ENCODE measurements around the gene WDR54. TPM values are rescaled to one million over a fixed set of nuclear protein-coding genes. Genes with fewer than 3 reads are reported as not detected.
"Not testable (repeated sequence)": the region's sequence is repeated elsewhere in the genome, so short reads cannot be mapped to it uniquely, and the experiment has no call there.

WDR54 gene
- polyA plus RNA-seq, 12 donors, result 7.6 to 19.8 (median 10.0) TPM; not detected in 1

DNA sequence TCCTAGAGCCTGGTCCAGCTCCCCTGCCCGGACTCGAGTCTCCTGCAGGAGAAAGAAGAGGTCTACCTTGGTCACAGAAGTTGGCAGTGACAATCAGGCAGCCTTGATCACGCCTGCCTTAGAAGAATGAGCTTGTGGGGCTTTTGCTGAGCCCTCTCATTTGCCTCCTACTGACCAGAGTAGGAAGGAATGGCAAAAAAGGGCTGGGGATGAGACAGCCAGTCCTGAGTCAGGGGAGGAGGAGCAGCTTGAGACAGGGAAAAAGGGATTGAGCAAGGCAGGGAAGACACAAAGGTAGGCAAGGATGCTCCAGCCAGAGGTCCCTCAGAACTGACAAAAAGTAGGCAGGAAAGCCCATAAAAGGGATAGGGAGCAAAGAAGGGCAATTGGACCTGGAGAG, 6.0 kb downstream of the WDR54 start:
- DNase-seq, result no peak

DNA sequence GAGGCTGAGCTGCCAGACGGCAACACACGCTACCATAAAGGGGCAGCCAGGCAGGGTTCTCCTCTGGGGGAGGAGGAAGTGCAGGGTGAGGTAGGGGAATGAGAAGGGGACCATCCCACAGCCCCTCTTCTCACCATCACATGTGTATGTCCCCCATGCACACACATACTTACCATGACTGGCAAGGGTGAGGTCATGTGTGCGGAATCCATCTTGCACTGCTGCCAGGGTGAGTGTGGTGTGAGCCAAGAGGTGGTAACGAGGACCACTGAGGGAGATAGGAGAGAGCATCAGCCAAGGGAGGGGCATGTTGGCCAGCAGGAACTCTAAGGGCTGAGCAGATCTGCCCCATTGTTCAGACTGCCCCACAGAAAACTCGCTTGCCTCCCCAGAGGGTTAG, 7.1 kb downstream of the WDR54 start:
- DNase-seq, result no peak

DNA sequence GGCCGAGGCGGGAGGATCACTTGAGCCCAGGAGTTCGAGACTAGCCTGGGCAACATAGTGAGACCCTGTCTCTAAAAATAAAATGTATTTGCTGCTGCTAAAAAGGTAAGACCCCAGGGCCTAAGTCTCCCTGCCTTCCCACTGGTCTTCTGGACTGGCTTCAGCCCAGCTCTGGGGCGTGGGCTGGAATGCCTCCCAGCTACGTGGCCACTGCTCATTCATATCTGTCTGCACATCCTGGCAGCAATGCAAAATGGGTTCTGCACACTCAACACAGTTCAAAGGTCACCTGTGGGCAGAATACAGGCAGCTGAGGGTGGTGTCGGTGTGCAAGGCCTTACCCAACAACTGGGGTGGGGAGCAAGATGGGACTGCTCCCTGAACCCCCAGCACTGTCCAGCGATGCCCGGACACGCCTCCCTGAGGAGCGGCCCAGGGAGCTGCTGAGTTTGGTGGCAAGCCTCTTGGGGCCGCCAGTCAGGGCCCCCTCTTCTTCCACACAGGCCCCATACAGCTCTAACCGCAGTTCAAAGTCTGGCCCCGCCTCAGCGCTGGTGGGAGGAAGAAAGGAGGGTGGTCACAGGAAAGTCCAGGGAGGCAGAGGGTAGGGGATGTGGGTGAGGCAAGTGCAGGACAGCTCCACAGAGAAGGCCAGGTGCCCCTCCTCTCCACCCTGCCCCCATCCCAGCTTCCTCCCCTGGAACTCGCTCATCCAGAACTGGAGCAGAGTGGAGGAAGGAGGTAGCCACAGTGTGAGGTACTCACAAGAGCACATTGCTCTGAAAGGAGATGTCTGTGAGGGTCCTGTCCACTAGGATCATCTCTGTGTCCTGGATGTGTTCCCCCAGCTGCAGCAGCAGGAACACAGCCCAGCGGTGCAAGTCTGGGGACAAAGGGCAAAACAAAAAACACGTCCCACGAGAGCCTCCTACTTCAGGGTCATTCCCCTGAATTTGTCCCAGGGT, 8.2 kb downstream of the WDR54 start:
- DNase-seq, result no peak

DNA sequence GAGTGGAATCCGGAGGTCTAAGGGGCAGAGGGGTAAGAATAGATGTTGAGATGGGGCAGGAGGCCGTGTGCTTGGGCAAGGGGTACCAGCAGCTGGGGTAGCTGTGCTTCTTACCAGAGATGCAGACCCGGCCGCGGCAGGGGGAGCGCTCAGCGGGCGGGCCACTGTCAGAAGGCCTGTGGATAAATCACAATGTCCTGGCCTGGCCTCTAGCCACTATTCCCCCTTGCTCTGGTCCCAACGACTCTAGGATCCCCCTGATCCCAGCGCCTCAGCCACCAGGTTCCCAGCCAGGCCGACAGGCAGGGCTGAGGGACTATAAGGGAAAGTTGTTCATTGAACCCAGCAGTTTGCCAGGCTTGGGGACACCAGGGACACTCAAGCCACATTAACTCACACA, 9.0 kb downstream of the WDR54 start:
- no peak for DNase-seq

DNA sequence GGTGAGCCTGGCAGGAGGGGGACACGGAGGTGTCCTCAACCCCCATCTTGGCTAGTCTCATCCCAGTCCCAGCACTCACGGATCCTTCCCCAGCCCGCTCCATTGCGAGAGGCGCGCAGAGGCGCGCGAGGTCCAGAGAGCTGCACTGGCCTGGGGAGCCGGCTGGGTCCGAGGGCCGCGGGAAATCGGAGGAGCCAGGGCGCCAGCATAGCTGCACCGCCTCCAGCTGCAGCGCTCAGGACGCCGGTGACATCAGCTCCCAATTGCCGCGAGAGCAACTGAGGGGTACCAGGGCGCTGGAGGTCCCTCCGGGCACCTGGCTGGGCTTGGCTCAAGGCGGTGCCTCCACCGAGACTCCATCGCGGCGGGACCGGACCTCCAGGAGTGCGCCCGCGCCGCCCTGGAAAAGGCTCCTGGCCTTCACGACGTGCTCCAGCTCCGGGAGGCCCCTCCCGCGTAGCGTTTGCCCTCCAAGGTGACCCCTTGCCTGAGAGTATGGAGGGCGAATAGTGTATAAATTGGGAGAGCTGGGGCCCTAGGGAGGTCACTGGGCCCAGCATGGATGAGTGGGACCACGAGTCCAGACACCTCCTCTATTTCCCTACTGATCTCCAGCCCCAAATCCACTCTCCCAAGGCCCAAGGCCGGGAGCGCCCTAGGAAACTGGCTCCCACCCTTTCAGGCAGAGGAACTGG, 14.7 kb downstream of the WDR54 start:
- DNase-seq, result no peak

DNA sequence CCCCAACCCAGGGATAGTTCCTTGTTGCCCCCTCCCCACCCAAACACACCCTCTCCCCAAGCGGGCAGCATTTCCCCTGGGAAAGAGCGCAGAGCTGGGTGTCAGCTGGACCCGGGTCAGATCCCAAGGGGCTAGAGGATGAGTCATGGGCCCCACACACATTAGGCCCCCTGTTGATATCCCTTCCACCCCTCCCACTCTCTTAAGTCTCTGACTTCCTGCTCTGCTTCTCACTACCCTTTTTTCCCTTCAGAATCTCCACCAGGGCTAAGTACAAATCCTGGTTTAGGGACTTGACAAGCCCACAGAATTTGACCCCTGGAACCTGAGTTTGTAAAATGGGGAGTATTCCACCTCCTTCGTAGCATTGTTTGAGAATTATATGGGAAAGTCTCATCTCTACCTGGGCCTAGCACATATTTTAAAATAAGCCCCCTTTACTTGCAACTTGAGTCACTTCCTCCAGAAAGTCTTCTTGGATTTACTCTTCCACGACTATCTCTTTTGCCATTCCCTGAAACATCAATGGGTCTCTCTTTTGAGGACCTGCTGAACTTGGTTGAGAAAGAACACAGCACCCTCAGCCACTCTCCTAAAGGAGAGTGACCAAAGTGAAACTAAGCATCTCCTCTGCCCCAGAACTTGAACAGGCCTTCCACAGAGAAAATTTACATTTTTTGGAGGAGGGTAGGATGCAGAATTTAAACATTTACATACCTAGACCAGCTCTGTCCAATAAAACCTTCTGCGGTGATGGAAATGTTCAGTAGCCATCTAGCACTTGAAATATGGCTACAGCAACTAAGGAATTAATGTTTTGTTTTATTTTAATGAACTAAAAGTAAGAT, 15.5 kb downstream of the WDR54 start:
- DNase-seq, result no peak

DNA sequence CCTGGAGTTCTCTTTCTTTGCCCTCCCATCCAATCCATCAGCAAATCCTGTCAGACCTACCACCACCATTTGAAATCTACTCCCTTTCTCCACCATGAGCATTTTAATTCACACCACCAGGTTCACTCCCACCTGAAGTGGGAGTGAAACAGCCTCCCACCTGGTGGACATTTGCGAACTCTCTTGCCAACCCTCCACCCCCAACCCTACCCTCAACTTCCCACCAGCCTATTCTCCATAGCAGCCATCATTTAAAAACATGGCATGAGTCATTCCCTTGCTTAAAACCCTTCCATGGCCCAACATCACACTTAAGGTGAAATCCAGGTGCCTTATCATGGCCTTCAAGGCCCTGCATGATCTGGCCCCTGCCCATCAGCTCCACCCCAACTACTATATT, 16.7 kb downstream of the WDR54 start:
- DNase-seq, result no peak

DNA sequence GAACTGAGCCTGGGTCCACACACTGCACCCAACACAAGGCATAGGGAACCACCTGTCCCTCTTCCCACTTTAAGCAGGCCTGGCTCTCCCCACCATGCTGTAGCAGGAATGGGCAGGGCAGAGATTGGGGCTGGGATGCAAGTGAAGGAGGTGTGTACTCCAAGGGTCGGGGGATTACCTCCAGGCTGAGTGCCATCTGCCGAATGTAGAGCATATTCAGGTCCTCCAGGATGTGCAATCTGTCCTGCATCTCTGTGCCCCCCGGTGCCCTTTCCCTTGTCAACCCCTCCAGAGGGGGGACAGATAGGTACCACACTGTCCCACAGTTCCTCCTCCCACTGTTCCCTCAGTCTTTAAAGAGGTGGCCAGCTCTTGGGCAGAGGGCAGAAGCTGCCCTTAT, 17.8 kb downstream of the WDR54 start:
- no peak for DNase-seq

DNA sequence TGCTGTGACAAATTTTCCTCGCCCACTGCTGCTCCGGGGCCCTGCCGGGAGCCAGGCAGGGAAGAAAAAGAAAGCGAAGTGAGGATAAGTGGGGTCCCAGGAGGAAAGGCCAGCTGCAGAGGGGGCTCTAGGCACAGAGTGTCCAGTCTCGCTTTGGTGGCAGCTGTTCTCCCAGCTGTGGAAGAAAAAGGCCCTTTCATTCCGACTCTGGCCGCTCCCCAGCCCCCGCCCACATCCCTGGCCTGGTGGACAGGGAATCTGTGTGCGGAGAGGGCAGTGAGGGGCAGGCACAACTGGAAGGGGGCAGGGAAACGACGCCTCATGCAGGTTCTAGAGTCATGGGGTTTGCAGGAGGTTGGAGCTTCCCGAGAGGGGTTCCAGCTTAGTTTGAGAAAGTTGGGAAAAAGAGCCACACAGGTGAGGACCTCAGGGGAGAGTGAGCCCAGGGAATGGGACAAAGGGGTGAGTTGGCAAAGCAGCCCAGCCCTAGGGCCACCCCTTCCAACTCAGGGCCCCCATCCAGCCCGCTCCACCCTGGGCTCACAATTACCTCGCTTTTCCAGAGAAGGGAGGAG, 18.4 kb downstream of the WDR54 start:
- DNase-seq, result peak; percentile 80

DNA sequence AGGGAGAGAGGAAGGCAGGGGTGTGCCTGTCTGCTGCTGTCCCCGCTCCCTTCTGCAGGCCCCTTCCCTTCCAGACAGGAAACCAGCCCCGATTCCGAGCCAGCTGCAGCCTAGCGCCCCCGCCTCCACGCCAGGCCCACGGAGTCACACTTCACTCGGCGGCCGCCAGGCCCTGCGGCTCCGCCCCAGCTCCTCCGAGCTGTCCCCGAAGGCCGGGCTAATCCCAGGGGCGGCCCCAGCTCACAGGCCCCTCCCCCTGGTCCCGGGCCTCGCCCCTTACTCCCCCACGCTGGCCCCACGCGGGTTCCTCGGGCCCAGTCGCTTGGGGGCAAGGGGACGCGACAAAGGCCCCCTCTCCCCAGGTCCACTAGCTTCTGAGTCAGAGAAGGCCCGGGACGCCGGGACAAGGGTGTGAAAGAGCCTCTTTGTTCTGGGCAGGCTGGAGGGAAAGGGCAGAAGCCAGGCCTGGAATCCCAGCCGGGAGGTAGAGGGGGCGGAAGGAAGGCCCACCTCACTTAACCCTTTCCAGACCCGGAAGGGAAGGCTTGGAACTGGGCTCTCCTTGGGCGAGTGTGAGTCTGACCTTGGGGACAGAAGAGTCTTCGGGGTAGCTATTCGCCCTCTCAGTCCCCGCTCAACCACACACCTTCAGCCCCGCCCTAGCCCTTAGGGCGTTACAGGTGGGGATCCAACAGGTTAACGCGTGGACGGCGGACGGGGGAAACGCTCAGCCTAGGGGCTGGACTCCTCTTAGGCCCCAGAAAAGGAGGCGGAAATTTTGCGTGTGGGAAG, 19.0 kb downstream of the WDR54 start:
- peak; percentile 92 for DNase-seq

DNA sequence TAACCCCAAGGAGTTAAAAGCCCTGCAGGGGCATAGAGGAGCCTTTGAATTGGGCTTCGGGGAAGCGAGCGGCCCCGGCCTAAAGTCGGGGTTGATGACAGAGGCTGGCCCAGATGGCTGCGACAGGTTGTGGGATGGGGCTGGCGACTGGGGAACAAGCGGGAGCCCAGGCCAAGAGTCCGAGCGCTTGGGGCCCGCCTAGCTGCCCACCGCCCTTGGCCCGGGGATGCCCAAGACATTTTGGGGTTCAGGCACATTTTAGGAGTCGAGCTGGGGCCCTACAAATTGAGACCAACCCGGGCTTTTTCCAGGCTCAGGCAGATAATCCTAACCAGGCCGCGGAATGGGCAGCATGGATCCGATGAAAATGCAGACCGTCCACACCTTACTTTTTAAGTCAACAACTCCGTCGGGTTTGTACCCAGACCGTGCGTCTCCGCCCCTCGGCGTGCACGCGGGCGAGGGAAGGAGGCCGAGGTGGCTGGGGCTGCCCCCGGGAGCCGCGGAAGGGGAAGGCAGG, 19.7 kb downstream of the WDR54 start:
- no peak for DNase-seq

DNA sequence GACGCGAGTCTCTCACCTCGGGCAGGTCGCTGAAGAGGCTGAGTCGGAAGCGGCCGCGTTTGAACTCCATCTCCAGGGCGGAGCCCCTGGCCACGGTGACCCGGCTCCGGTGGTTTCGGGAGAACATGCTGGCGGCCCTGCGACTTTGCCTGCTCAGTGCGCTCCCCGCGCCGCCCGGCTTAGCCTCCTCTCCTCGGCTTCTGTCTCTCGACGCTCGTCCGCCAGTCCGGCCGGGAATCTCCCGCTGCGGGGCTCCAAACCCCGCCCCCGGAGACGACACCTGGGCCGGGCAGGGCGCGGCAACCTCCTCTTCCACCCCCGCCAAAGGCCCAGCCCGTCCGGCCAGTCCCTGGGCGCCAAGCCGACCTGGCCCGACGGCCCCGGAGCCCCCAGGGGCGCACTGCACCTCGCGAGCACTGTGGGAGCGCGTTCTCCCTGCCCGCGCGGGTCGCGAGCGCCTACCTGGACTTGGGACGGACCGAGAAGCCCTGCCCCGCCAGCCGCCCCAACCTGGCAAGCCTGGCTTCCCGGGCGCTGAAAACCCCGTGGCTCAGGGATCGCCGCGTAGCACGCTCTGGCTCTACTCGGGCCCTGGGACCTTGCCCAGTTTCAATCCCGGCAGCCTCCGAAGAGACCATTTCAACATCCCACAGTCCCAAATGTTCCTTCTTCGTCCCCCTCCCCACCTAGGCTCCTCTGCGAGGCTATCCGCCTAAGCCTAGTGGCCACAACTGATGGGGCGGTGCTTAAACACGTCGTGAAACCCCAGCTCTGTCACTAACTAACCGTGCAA, 20.4 kb downstream of the WDR54 start, which contains the start of gene RTKN:
TSS of gene RTKN (minus strand) at position 248 of the 793 bp plus-strand sequence. CDS start at position 127, 121 bp downstream.
- peak; percentile 38 for DNase-seq

DNA sequence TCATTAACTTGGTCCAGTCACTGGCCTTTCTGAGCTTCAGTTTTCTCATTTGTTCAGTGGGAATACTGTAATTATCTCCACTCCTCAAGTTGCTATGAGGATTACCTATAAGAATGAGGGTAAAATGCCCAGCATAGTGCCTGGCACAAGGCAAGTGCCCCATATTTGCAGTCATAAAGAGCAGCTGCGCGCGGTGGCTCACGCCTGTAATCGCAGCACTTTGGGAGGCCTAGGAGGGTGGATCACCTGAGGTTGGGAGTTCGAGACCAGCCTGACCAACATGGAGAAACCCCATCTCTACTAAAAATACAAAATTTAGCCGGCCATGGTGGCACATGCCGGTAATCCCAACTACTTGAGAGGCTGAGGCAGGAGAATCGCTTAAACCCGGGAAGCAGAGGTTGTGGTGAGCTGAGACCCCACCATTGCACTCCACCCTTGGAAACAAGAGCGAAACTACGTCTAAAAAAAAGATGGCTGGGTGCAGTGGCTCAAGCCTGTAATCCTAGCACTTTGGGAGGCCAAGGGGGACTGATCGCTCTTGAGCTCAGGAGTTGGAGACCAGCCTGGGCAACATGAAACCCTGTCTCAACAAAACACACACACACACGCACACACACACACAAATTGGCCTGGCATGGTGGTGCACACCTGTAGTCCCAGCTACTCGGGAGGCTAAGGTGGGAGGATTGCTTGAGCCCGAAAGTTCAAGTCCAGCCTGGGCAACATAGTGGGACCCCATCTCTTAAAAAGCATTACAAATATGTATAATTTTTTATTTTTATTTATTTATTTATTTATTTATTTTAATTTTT, 21.2 kb downstream of the WDR54 start:
- DNase-seq, result not testable (repeated sequence)

DNA sequence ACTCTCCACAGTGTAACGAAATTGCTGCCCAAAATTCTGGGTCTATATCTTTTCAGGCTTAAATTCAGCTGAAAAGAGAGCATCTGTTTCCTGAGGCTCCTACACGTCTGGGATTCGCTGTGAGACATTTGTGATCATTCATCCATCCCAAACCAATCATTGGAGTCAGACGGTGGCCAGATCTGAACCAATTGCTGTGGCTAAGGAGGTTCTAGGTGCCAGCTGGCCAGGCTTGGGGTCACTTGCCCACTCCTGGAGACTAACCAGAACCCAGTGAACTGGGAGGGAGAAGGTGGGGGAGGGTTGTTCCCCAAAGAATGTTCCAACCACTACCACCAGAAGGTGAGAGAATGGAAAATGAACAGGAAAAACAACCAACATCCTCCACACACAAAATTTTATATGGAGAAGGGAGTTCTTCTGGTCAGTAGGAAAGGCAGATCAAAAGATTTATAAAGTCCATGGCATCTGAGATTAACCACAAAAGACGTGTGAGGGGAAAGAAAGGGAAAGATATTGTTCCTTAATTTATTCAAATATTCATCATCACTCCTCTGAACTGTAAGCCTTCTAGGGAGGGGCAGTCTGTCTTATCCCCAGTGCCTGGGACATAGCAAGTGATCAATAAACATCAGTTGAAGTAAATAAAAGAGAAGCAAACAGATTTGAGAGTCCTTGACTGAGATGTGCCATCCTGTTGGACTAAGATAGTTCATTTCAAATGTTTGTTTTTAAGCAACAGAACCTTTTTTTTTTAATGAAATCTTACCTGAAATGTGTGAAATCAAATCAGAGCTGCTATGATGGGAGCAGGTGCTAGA, 23.2 kb downstream of the WDR54 start:
- DNase-seq, result no peak

DNA sequence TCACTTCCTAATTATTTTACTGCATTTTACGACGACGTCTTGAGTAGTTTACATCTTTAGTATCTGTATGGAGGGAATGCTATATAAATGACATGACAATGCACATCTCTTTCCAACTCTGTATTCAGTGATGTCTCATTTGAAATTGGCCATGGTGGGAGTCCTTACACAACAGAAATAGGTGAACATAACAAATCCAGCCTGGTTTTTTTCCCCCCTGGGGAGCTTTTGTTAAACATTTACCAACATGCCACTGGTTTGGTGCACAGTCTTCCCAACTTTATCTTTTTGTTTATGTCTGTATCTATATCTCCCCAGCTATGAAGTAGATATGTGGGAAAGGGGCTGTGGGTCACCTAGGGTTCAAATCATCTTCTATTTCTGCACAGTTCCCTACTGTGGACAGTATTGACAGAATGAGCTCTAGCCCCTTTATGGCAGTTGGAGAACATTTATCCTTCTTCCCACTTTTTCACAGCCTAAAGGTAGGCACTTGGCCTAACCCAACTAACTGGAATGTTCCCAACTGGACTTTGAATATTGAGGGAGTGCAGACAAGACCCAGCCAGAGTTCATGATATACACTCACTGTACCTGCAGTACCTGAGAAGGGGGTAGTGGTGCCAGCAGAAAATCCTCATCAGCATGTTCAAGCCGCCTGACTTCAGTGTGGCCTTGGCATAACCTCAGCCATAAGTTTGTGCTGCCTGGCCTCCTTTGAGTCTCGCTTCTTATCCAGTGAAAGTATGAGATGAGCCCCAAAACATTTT, 25.9 kb downstream of the WDR54 start:
- DNase-seq, result no peak

DNA sequence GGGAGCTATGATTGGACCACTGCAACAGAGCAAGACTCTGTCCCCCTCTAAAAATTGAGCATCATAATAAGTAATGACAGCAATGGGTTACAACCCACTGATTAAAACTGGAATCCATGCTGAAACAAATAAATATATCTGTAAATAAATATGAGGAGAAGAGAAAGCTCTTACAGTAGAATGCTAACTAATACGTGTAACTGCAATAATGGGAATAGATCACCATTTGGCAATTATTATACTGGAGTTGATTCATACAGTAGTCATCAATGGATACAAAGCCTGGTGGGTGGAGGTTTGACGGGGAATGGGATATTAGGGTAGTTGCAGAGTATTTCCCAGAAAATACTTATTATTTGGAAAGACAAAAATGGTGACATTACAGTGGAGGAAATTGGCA, 27.2 kb downstream of the WDR54 start:
- no peak for DNase-seq

DNA sequence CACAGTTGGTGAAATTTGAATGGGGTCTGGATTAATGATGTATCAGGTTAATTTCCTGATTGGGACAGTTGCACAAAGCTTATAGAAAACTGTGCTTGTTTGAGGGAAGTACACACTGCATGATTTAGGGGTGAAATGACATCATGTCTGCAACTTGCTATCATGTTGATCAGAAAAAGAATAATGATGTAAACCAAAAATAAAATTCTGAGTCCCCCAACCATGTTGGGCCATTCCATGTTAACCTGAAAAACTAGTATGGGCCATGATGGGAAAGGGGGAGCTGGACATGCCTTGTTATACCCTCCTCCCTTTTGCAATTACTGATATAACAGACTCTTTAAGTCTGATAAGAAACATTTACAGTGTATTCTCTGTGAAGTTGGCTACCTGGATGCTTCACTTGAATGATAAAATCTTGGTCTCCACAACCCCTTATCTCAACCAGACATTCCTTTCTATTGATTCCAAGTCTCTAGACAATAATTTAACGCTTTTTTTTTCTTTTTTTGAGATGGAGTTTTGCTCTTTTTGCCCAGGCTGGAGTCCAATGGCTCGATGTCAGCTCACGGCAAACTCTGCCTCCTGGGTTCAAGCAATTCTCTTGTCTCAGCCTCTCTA, 29.1 kb downstream of the WDR54 start:
- no peak for DNase-seq
